NCI-H1092 treated with DMSO at 0.1 percent for 48 hours (cell line): ENCODE measurements around the gene SIK2.
"Not testable (repeated sequence)": the region's sequence is repeated elsewhere in the genome, so short reads cannot be mapped to it uniquely, and the experiment has no call there.

Experiments
- DNase-seq: peaks from one replicate; lab custom pipeline; 2025; lab: John Stamatoyannopoulos, UW

The SIK2 gene

DNA sequence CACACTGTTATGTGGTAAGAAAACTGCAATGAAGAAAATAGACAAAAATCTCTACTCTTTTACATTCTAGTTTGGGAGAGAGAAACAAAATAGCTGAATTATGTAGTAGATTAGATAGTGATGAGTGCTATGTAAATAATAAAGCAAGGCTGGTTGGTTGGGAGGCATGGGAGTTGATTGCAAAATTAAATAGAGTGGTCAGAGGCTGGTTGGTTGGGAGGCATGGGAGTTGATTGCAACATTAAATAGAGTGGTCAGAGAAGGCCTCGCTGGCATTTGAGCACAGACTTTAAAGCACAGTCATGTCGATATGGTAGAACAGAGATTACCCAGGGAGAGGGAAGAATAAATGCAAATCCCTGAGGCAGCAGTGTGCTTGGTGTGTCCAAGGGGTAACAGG, 22.4 kb downstream of the SIK2 start:
- no peak for DNase-seq

DNA sequence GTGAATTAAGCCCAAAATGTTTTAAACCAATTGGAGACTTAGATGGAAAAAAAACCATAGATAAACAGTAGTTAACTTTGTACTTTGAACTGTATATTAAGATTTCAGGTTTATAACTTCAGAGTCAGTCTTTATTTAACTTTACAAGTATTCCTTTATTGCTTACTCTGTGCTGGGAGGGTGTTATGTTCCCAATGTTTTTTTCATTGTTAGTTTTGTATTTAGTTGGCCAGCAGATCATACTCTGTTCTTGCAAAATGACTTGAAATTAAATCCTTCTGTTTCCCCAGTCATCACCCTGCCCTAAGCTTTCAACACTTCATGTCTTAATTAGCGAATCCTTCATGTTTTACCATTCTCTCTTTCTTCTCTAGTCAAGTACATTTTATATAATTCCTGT, 25.3 kb downstream of the SIK2 start:
- DNase-seq = no peak

DNA sequence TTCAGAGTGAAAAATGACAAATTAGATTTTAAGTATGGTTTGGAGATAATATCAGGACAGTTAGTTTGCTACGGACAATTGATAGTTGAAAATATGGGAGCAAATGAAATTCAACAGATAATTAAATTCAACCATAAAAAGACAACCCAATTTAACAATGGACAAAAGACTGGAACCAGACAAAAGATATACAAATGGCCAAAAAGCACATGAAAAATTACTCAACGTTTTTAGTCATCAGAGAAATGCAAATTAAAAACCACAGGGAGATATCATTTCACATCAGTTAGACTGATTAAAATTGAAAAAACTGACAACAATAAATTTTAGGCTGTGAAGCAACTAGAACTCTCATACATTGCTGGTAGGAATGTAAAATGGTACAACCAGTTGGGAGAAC, 27.2 kb downstream of the SIK2 start:
- no peak for DNase-seq

DNA sequence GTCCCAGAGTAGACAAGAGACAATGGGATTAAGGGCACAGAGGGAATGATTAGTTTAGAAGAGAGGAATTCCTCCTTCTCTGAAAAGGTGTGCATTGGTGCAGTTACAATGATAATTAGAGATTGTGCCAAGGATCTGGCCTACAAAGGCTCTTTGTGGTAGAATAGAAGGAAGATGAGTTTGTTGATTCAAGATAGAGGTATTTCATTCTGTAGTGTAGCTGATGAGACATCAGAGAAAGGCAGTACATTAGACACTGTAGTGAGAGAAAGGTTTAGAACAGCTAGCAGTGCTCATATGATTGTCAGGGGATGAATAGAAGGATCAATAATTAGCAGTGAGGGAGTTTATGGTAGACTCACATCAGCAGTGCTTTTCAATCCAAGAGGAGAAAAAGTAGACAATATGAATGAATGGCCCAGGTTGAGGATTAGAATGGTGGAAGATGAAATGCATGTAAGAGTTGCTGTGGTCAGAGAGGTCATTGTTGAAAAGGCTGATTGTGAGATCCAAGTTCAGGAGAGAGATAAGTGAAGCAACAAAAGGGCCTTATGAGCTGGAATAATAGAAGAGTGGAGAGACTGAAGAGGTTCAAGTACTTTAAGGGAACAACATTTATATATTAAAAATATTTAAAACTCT, 28.9 kb downstream of the SIK2 start:
- DNase-seq = no peak

DNA sequence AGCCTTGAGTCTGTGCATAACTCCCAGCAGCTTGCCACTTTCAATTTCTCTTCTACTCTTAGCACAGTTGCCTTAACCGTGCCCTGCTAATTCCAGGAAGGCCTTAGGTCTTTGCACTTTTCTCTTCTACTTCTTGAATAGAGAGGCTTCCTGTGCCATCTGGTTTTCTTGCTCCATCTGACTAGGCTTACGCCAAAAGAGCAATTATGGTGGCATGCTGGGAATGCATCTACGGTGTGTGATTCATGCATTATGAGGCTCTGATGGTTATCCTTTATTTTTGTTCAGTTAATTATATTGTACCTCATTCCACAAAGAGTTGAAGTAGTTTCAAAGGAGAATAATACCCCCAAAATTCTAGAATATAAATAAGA, 29.4 kb downstream of the SIK2 start:
- DNase-seq = no peak

DNA sequence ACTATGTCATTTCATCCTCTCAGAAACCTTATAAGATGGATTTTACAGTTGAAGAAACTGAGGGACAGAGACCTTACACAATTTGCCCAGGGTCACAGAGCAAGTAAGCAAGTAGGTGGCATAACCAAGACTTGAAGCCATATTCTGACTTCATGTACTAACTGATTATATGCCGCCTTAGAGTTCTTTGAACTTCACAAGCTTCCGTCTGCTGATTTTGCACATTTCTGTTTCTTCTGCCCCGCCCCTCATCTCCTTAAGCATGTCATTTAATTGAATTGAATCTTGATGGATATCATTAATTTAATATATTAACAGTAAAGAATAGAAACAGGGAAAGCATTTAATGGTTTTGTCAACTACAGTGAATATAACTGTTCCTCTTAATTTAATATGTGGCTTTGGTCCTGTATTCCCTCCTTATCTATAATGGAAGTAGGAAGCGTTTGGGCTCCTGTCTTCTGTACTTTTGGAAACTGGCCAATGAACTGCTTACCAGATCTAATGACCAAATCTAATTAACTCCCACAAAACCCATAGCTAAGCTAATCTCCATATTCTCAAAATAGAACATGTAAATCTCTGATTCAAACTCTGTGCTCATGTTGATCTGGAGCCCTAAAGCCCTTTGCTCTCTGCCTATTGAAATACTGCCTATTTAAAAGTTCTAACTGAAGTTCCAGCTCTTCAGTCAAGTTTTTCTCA, 30.4 kb downstream of the SIK2 start:
- peak; percentile 11 for DNase-seq

DNA sequence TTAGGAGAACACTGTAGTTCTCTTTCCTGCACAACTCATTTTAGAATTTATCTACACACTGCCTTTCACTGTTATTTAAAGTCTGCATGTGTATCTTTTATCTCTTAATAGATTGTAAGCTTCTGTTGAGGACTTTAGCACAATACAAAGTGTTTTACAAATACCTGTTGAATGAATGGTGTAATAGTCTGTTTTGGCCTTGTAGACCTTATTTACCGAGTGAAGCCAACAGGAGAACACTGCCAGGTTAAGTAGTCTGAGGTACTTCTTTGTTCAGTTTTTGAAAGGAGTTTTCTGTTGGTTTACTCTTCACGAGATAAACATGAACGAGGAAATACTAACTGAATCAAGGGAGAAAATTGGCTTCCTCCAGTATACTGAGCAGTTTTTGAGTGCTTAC, 31.0 kb downstream of the SIK2 start:
- DNase-seq = peak; percentile 23

DNA sequence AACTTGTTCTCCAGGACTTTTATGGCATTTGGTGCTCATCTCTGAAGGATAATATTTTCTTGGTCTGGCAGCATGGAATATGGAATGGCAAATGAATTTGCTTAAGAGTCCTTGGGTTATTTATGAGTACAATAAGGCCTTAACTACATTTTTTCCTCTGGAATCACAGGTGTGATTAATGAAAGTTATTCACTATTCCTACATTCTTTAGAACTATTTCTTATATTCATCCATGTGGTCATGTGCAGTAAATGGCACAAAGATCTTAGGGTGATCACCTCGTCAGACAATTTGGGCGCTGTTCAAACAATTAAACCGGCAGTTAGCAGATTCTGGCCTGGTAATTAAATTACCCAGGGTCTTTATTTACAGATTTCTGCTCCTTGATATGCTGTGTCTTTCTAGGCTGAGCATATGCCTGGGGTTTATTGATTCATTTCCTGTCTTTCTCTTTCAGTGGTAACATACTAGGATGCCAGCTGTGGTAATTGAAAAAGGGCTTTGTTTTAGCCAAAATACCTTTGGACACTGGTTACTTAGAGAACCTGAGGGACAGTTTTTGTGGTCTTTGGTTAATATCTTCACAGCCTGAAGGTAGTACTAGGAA, 31.6 kb downstream of the SIK2 start:
- DNase-seq = peak; percentile 12

DNA sequence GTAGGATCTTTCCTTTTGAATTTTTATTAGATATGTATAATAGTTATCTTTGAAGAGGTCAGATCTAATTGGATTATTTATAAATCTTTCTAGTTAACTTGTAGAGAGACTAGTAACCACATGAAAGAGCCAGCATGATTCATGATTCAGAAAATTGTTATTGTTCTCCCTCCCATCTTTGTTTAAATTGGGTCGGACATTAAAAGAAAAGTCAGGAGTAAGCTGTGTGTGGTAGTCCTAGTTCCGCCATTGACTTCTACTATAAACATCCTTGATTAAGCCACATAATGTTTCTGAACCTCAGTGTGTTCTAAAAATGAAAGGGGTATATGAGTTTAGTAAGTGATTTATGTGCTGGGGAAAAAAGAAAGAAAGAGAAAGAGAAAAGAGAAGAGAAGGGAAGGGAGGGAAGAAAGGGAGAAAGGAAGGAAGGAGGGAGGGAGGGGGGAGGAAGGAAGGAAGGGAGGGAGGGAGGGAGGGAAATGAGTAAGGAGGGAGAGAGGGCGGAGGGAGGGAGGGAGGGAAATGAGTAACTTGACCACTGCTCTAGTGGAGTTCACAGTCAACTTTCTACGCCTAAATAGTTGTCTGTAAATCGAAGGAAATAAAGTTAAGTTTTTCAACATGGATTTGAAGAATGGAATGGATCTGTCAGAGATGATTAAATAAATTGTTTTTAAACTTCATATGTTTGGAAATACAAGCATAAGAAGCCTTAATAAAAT, 32.9 kb downstream of the SIK2 start:
- no peak for DNase-seq

DNA sequence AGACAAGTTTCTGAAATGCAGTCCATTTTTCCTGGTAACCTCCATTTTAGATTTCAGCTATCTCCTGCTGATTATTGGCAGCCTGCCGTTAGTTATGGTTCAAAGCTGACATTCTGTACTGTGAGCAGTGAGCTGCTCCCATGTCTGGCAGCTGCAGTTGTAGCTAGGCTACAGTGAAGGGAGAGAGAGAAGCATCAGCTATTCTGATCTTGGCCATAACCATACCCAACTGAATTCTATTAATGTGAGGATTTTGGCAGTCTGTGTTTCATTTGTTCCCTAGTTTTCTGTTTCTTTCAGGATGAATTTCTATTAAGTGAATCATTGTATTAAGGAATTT, 33.4 kb downstream of the SIK2 start:
- peak; percentile 79 for DNase-seq

DNA sequence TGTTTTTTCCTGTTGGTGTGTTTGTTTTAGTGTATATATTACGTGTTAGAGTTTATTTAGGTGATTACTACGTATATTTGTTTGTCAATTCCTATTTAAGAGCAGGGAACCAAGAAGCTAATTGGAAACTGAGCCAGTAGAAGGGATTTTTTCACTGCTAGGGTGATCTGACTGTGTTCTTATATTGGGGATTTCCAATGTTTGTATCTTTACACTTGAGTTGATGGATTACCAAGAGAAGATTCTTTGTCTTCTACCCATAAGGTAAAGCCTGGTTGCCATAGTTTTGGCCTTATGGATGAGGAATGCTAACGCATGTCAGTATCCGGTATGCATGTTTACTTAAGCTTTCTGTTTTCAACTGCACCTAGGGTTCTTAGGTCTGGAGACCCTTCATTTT, 35.6 kb downstream of the SIK2 start:
- DNase-seq = no peak

DNA sequence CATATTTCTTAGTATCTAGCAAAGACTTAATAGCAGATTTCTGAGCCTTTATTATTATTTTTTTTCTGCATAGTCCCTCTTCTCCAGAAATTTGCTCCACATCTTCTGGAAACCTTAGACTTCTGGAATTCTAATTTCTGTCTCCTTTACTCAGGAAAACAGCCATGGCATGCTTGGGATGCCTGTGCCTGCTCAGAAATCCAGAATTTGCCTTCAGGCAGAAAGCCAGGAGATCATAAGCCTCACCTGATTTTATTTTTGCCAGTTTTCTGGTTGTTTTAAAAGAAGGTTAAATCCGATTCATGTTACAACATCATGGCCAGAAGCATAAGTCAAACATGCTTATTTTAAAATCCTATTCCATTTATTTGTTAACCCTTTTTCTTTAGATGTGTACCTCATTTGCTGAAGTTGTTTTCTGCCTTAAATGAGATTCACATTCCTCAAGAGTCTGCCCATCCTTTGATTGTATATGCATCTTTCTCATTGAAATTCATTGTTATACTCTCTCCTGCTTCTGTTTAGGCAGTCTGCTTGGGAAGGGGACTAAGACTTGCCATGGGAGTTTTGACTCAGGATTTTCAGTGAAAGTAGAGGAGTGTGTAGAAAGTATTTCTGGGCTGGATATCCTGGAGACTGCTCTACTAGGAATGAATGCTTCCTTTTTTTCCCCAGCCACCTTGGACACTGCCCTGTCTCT, 37.1 kb downstream of the SIK2 start:
- no peak for DNase-seq

DNA sequence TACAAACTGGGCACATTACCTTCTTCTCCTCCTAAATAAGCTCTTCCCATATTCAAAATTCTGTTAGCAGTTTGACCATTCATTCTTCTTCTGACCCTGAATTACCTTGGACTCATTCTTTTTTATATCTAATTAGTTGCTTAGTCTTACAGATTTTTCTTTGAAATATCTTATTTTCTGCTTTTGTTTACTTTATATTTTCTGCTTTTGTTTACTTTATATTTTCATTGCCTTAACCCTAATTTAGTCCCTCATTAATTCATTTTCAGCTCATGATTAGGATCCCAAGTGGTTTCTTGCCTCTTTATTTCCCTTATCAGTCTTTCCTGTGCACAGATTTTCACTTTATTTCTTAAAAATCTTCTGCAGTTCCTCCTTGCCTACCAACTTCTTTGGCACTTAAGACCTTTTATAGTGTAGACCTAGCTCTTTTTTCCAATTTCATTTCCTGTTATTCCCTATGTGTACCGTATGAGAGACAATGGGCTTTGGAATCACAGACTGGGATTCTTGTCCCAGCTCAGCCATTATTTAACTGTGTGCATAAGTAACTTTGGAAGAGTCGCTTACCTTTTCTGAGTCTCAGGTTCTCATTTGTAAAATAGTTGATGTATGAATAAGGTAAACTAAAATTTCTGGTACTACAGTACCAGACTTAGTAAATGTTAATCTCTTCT, 39.2 kb downstream of the SIK2 start:
- no peak for DNase-seq

DNA sequence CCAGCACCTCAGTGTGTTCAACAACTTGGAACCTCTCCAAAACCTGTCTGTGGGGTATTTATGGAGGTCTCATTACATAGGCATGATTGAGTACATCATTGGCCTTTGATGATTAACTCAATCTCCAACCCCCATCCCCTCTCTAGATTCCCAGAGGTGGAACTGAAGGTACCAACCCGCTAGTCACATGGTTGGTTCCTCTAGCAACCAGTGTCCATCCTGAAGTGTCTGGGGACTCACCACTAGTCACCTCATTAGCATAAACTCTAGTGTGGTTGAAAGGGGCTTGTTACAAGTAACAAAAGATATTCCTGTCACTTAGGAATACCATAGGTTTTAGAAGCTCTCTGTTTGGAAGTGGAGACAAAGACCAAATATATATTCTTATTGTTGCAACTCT, 40.3 kb downstream of the SIK2 start:
- DNase-seq = no peak

DNA sequence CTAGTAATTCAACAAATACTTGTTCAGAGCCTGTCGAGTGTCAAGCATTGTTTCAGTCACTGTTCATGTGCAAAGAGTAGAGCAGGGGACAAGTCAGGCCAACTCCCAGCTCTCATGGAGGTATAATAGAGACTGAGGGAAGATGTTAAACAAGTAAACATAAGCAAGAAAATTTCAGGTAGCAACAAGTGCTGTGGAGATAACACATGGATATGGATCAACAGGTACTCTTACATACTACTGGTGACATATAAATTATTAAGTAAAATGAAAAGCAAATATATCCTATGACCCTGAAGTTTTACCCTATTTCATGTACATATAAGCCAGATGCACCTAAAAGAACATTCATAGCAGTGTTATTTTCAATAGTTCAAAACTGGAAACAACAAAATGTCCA, 42.7 kb downstream of the SIK2 start:
- DNase-seq = no peak

DNA sequence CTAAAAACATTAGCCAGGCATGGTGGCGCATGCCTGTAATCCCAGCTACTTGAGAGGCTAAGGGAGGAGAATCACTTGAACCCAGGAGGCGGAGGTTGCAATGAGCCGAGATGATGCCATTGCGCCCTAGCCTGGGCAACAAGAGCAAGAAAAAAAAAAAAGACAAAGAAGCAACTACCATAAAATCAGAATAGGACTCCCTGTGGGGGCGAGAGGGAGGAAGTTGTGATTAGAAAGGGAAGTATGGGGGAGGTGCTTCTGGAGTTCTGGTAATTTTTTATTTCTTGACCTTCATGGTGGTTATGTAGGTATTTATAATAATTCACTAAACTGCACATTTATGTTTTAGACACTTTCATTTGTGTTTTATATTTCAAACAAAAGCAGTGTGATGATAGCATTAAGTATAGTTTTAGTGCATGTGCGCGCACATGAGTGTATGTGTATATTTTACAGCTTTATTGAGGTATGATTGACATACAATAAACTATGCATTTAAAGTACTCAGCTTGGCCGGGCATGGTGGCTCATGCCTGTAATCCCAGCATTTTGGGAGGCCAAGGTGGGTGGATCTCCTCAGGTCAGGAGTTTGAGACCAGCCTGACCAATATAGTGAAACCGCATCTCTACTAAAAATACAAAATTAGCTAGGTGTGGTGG, 43.5 kb downstream of the SIK2 start:
- DNase-seq = no peak

DNA sequence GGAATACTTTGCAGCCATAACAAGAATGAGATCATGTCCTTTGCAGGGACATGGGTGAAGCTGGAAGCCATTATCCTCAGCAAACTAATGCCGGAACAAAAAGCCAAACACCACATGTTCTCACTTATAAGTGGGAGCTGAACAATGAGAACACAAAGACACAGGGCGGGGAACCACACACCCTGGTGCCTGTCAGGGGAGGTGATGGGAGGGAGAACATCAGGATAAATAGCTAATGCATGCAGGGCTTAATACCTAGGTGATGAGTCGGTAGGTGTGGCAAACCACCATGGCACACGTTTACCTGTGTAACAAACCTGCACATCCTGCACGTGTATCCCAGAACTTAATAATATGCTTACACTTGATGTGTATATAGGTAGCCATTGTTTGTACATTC, 49.1 kb downstream of the SIK2 start:
- DNase-seq = not testable (repeated sequence)

DNA sequence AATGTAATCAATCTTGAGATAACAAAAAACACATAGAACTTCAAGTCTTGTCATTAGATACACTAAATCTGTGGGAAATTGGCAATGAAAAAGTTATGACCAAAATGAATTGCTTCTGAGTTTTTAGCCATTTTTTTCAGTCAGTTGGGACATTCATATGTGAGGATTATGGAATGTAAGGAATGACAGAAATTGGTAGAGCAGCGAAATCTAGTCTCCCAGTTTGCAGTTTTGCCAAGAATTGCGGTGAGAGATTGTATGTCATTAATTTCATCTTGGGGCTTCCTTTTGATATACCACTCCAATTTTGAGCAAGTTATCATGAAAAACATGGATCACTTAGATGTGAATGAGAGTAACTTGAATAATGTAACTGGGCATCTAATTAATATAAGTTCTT, 49.9 kb downstream of the SIK2 start:
- no peak for DNase-seq

DNA sequence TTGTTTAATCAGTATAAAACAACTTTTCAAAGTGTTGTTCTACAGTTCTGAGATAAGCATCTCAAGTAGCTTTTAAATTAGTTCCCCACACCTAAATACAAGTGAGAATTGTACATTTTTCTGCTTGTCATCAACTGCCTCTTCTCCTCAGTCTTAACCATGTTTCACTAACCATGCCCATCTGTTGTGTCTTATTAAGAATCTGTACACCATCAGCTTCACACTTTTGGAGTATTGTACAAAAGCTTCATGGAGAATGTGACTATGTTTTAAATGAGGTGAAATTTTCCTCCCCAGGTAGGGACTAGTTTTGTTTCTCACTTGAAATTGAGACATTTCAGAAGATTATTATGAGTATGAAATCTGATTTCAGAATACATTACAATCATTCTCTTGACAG, 52.4 kb downstream of the SIK2 start:
- DNase-seq = no peak

DNA sequence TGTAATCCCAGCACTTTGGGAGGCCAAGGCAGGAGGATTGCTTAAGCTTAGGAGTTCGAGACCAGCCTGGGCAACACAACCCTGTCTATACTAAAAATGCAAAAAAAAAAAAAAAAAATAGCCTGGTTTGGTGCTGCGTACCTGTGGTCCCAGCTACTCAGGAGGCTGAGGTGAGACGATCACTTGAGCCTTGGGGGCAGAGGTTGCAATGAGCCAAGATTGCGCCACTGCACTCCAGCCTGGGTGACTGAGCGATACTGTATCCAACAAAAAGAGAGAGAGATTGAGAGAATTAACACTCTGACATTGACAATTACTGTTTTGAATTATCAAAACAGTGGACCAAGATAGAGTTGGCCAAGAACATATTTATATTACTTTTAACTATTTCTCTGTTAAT, 53.7 kb downstream of the SIK2 start:
- no peak for DNase-seq

DNA sequence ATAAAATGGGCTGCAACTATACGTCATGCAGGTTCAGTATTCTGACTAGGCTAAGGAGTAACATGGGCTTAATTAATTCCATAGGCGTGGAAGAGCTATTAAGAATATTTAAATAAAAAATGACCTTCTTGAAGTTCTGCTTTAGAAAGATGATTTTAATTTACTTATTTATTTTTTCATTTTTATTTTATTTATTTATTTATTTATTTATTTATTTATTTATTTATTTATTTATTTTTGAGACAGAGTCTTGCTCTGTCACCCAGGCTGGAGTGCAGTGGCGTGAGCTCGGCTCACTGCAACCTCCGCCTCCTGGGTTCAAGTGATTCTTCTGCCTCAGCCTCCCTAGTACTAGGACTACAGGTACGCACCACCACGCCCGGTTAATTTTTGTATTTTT, 55.7 kb downstream of the SIK2 start:
- not testable (repeated sequence) for DNase-seq
